HPDE6-E6E7 (cell line): Measurements from ENCODE around the gene GPD1.
"Not testable (repeated sequence)": the region's sequence is repeated elsewhere in the genome, so short reads cannot be mapped to it uniquely, and the experiment has no call there.

Experiments
- DNase-seq: peaks from one replicate; pipeline ENCODE4 v3.0.0; 2011; ENCODE audit warnings: missing footprints; ENCODE audit errors: extremely low spot score

The GPD1 gene

DNA sequence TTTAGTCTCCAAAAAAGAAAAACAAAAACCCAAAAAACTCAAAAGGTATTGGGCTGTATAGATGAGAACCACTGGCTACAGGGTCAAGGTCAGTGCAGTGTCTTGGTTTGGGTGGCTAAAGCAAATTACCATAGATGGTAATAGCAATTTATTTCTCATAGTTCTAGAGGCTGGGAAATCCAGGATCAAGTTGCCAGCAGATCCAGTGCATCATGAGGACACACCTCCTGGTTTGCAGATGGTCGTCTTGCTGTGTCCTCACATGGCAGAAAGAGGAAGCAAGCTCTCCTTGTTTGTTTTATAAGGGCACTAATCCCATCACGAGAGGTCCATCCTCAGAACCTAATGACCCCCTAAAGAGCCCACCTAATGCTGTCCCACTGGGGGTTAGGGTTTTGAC, 19.4 kb downstream of the GPD1 start:
- DNase-seq, result no peak

DNA sequence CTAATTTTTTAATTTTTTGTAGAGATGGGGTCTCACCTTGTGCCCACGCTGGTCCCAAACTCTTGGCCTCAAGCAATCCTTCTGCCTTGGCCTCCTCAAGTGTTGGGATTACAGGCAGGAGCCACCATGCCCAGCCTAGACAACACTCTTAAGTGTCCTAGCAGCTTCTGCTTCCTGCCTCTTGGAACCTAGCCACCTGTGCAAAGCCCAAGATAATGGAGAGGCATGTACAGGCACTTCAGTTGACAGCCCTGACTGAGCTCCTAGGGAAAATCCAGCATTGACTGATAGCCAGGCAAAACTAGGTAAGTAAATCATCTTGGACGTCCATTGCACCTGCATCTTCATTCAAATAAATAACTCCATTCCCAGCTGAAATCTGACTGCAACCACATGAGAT, 23.7 kb downstream of the GPD1 start:
- no peak for DNase-seq

DNA sequence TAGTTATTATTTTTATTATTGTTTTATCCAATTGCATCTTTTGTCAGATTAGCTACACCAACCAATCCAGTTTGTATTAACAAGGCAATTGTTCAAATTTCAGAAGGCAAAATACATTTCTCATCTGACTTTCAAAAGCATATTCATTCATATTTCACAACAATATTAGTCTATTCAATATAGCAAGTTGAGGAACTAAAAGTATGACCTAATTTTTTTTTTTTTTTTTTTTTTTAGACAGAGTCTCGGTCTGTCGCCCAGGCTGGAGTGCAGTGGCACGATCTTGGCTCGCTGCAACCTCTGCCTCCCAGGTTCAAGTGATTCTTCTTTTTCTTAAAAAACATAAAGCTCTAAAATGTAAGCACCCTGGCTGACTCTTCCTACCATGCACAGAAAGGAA, 25.5 kb downstream of the GPD1 start:
- no peak for DNase-seq

DNA sequence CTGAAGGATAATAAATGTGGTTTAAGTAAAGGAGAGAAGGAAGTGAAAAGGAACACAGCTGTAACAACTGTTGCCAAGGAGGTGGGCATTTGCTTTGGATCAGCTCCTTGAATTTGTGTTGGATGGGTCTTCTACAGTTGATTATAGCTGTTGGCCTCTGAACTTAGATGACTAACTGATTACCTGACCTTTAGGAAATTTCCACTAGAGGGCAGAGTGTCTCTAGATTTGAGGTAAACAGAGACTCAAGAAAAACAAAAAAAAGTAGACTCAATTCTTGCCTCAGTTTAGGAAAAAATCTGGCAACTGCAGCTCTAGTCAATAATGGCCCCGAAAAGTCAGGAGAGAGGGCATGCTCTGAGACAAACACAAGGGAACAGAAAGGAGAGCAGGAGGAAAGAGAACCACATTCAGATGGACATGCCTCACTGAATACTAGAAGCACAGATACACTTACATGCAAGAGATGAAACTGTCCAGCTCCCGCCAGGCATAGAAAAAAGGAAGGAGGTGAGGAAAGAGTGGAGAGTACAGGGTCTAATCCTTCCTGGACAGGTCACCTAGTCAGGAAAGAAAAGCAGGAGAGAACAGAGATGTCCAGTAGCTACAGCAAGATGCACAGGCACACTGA, 28.8 kb downstream of the GPD1 start:
- DNase-seq, result no peak

DNA sequence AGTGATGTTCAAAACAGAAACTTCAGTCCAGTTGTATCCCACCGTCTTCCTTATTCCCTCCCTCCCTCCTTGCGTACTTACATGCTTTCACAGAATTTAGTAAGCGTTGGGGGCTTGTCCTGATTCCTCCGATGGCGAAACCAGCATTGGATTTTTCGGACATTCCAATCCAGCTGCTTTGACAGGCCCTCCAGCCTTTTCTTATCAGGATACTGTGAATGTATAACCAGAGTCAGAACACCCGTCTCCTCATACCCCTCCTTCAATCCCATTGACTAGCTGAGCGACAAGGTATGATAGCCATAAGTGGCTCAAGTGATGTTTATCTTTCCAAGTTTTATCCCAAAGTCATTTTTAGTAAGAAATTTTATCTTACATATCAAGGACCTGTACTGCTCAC, 39.2 kb downstream of the GPD1 start:
- DNase-seq, result no peak

DNA sequence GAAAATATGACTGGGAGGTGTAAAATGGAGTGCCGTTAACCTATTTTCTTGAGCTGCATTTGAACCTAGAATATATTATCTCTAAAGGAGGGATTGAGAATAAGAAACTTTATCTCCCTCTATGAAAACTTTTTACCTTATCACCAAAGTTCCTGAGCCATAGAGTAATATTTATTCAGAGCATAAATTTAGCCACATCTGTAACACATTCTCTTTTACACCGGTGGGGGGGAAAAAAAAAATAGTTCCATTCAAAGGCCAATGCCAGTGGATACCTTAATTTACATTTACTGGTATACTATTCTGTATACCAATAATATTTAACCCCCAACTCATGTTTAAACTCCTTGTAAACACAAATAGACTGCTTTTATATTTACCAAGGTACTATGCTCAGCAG, 41.6 kb downstream of the GPD1 start:
- DNase-seq, result no peak

DNA sequence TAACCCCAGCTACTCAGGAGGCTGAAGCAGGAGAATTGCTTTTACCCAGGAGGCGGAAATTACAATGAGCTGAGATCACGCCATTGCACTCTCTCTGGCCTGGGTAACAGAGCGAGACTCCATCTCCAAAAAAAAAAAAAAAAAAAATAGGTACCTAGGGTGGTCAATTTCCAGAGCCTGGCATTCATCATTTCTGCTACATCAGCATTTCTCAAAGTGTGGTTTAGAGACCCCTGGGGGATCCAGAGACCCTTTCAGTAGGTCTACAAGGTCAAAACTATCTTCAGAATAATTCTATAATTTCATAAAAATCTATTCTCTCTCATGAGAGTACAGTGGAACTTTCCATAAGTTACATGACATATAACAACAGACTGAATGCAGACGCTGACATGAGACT, 43.5 kb downstream of the GPD1 start:
- DNase-seq, result no peak

DNA sequence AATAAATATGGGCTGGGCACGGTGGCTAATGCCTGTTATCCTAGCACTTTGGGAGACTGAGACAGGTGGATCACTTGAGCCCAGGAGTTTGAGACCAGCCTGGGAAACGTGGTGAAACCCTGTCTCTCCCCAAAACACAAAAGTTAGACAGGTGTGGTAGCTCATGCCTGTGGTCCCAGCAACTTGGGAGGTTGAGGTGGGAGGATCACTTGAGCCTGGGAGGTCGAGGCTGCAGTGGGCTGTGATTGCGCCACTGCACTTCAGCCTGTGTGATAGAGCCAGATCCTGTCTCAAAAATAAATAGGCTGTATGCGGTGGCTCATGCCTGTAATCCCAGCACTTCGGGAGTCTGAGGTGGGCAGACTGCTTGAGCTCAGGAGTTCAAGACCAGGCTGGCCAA, 44.2 kb downstream of the GPD1 start:
- DNase-seq, result not testable (repeated sequence)

DNA sequence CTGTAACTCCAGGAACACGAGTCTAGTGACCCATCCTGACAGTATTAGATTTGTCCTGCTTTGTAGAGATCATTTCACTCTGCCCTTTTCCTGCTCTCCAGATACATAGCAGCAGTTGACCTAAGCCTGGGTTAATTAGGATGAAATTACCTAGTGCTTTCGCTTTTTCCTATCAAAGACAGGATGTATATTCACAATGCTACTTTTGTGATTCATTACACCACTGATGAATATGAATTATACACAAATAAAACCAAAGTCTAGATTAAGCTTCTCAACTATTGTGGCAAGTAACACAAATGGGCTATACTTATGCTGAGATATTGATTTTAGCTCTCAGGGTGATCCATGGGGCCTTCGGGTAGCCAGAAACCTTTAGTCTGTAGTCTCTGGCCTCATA, 45.5 kb downstream of the GPD1 start:
- DNase-seq, result no peak

DNA sequence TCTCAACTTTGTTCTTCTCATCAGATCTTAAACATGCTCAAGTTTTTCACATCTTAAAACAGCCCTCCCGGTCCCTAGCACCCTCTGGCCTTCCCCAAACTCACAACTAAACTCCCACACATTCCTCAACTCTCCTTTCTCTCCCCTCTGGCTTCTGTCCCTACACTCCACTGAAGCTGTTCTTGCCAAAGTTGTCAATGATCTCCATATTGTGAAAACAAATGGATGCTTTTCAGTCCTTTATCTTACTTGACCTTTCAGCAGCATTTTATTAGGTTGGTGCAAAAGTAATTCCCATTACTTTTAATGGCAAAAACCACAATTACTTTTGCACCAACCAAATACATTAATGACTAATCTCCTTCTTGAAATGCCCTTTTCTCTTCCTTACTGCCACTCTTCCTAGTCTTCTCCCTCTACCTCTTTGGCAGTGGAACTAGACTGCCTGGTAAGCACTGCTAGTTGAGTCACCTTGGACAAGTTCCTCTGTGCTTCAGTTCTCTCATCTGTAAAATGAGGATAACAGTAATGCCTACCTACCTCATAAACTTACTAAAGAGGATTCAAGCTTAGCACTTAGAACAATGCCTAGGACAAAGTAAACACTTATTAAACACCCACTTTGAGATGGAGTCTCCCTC, 47.4 kb downstream of the GPD1 start:
- no peak for DNase-seq

DNA sequence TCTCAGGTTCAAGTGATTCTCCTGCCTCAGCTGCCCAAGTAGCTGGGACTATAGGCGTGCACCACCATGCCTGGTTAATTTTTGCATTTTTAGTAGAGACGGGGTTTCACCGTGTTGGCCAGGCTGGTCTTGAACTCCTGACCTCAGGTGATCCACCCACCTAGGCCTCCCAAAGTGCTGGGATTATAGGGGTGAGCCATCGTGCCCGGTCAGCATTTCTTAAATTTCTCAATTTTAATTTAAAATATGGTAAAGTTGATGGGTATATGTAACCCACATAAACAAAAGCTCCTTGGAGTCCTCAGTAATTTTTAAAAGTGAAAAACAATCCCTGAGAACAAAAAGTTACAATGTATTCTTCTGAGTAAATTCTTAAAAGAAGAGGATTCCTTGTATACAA, 51.1 kb downstream of the GPD1 start:
- DNase-seq, result not testable (repeated sequence)

DNA sequence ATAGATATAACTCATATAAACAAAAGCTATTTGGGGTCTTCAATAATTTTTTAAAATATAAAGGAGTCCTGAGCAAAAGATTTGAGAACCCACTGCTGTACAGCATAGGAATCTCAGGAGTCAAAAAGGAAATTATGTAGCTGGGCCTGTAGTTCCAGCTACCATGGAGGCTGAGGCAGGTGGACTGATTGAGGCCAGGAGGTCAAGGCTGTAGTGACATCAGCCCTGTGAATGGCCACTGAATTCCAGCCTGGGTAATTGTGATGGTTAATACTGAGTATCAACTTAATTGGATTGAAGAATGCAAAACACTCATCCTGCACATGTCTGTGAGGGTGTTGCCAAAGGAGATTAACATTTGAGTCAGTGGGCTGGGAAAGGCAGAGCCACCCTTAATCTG, 52.8 kb downstream of the GPD1 start:
- no peak for DNase-seq

DNA sequence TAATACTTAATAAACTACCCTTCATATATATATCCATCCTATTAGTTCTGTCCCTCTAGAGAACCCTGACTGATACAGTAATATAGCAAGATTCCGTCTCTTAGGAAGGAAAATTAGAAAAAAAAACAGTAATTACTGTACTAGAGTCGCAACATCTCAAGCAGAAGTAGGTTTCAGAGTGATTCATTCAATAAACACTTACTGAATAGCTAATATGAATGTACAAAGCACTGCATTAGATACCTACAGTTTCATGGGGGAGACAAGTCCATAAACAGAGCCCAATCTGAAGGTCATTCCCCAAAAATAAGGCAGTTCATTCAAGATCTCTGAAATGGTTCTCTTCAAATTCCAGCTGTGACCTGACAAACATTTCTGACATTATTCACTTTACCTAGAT, 53.5 kb downstream of the GPD1 start:
- DNase-seq, result no peak

DNA sequence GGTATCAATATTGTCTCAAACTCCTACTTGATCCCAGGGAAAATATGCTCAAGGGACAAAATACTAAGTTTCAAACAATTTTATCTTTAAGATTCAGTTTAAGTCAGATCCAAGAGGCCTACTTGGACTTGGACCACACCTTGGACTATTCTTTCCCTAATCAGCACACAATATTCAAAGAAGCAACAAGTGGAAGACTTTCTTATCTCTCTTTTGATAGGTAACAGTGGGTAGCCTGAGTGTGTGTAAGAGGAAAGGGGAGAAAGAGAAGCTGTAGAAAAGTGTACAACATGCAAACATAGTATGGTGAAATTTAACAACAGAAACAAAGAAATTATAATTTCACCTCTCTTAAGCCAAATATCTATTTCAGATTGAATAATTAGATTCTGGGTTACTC, 56.8 kb downstream of the GPD1 start:
- DNase-seq, result no peak
